NCI-H146 treated with DMSO at 0.1 percent for 48 hours (cell line): ENCODE results near the gene VWCE.
"Not testable (repeated sequence)": the region's sequence is repeated elsewhere in the genome, so short reads cannot be mapped to it uniquely, and the experiment has no call there.

Experiments
- DNase-seq: peaks from one replicate; lab custom pipeline; 2025; ENCODE audit not compliant: unreplicated experiment; lab: John Stamatoyannopoulos, UW

VWCE gene

DNA sequence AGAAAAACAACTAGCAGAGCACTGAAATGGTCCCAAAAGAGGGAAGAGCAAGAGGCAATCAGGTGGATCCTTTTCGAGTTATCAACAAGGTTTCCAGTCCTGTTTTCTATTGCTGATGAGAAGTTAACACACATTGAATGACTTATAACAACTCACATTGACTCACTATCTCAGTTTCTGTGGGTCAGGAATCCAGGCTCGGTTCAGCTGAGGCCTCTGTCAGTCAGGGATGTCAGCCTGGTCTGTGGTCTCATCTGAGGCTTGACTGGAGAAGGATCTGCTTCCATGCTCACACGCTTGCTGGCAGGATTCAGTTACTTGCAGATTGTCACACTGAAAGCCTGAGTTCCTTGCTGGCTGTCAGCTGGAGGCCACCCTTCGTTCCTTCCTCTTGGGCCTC, 76.8 kb downstream of the VWCE start:
- DNase-seq, result not testable (repeated sequence)

DNA sequence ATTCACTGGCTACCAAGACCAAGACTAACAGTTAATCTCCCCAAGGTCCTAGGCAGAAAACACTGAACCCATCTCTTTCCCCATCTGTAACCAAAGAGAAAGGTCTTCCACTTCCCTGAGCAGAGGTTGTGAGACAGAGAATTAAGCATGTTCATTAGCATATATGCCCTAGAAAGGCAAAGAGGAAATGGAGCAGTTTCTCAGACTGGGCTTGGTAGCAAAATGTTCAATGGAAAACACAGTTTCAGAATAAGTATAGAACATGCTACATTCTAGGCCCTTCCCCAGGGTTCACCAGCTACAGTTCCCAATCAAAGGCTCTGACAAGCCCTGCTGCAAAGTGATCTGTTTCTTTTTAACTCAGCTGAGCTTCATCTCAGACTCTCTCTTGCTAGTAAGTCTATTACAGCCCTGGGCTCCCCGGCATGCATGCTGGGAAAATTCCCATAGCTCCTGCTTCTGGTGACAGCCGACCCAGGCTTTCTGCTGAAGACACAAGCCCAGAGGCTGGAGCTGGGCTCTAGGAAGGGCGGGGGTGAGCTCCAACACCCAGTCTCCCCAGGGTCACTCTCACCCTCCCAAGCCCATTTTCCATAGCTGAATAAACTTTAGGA, 81.3 kb downstream of the VWCE start:
- not testable (repeated sequence) for DNase-seq

- DNase-seq, result not testable (repeated sequence)
These were observed 82.9 kb downstream of the VWCE start for GRCh38 chr11:61212202-61212601.

GRCh38 chr11:61211327-61211952, 83.7 kb downstream of the VWCE start:
- not testable (repeated sequence) for DNase-seq

DNA sequence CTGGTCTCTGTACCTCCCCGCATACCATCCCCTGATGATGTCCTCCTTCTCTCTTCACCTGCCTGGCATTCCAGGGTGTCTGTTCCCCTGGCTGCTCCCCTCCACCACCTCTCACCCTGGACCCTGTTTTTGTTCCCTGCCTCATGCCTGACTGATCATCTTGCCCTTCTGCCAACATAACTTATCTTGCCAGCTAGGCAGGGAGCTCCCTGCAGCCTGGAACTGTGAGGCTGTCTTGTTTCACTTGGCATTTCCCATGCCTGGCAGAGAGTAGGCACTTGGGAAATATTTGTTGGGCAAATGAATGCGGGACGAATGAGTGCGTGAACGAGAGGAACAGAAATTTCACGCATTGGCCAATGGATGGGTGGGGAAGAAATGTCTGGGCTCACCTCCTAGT, 84.5 kb downstream of the VWCE start:
- not testable (repeated sequence) for DNase-seq
